Bronchial epithelial cell (primary cell): ENCODE results near the gene NDUFB7. TPM values are rescaled to one million over a fixed set of nuclear protein-coding genes. Genes with fewer than 3 reads are reported as not detected.
A peak's percentile ranks its signal among the peaks of the same experiment; 100 is the strongest.

Experiments
- DNase-seq: peaks from one replicate; pipeline ENCODE4 v3.0.0-alpha.2; 2010; ENCODE audit warnings: low read depth
- FAIRE-seq: peaks from 2 replicates; lab custom pipeline; 2011; peaks lifted over from hg19 to GRCh38; lab: Jason Lieb, UNC
- H3K27me3 ChIP-seq: 2 replicates; pipeline ENCODE4 v1.5.1; 2011; ENCODE audit warnings: low read length; ENCODE audit not compliant: control insufficient read depth, insufficient read depth
- H3K36me3 ChIP-seq: 2 replicates; pipeline ENCODE4 v1.5.1; 2011; ENCODE audit warnings: low read length; ENCODE audit not compliant: control insufficient read depth, insufficient read depth
- H3K4me3 ChIP-seq: 2 replicates; pipeline ENCODE4 v1.5.1; 2011; ENCODE audit warnings: mild to moderate bottlenecking, low read depth, low read length, control low read depth
- CTCF ChIP-seq: IDR thresholded peaks from 2 replicates; pipeline ENCODE4 v1.5.1; 2011; ENCODE audit warnings: mild to moderate bottlenecking, moderate library complexity, low read length, control low read depth, inconsistent platforms; ENCODE audit not compliant: insufficient read depth, severe bottlenecking
- total RNA-seq: library from RNA; depleted of rRNA; stranded (reverse); fragments of >200 nt; gene quantifications from 2 replicates; pipeline ENCODE4 v1.2.1, GENCODE V29; 2014

NDUFB7 gene
- total RNA-seq, 1 donor from 2014 or later, result 192 TPM

GRCh38 chr19:14517840-14518505, 53.9 kb downstream of the NDUFB7 start, which contains the start of gene DNAJB1:
Gene DNAJB1, minus strand, starts transcription at chr19:14518397. Its CDS starts 48 bp downstream, at chr19:14518349.
- Histone ChIP-seq H3K36me3 (peaks cover 21% of the 10 kb centered on the region), H3K4me3 (peak within 1 kb of the TSS; percentile 95), H3K27me3 (no peaks in the 10 kb centered on the region)
- DNase-seq, result peak; percentile 53
- no peak for TF ChIP-seq CTCF
- no peak for FAIRE-seq

GRCh38 chr19:14517446-14517839, 54.4 kb downstream of the NDUFB7 start:
- FAIRE-seq (no peak), DNase-seq (no peak)
- Histone ChIP-seq H3K36me3 (peaks cover 21% of the 10 kb centered on the region), H3K27me3 (no peaks in the 10 kb centered on the region), H3K4me3 (peak overlapping the region; percentile 95)
- TF ChIP-seq CTCF, result no peak

- peaks cover 21% of the 10 kb centered on the region for H3K36me3 ChIP-seq
- no peak for FAIRE-seq
- peak overlapping the region; percentile 95 for H3K4me3 ChIP-seq
- no peak for TF ChIP-seq CTCF
- H3K27me3 ChIP-seq, result no peaks in the 10 kb centered on the region
- no peak for DNase-seq
Measured at GRCh38 chr19:14516746-14517438, 55.0 kb downstream of the NDUFB7 start.

Other genes starting within 250 kb of the NDUFB7 start
- 2.4 and 3.5 TPM in 2 replicates for gene ADGRE5, start 190.6 kb downstream of the NDUFB7 start, total RNA-seq
- 36.7 and 54.8 TPM in 2 replicates for gene DDX39A, start 152.7 kb downstream of the NDUFB7 start, total RNA-seq
- gene PKN1, start 138.8 kb downstream of the NDUFB7 start, total RNA-seq, result 22.1 and 32.9 TPM in 2 replicates
- 1.5 and 2.6 TPM in 2 replicates for gene PTGER1, start 96.7 kb downstream of the NDUFB7 start, total RNA-seq
- gene GIPC1, start 75.9 kb downstream of the NDUFB7 start, total RNA-seq, result 327 and 466 TPM in 2 replicates
- 58.4 and 117 TPM in 2 replicates for gene DNAJB1, start 53.7 kb downstream of the NDUFB7 start, total RNA-seq
- 20.0 and 46.3 TPM in 2 replicates for gene TECR, start 42.5 kb downstream of the NDUFB7 start, total RNA-seq
- gene CLEC17A, start 11.0 kb upstream of the NDUFB7 start, total RNA-seq, result not detected in 2 replicates
- not detected in 2 replicates for gene ADGRE3, start 102.8 kb upstream of the NDUFB7 start, total RNA-seq
- gene ZNF333, start 118.0 kb upstream of the NDUFB7 start, total RNA-seq, result 12.3 and 22.9 TPM in 2 replicates
- gene ADGRE2, start 206.5 kb upstream of the NDUFB7 start, total RNA-seq, result 0.26 and 0.38 TPM in 2 replicates